A549 treated with AZD9567 at 1 μM for 4 hours (cell line): ENCODE results near the gene IQCH. TPM values are rescaled to one million over a fixed set of nuclear protein-coding genes. Genes with fewer than 3 reads are reported as not detected.

Experiments used
- total RNA-seq: library from RNA; stranded (reverse); fragments of 200-300 nt; extraction: Qiagen RNA extraction; gene quantifications from 5 replicates; pipeline ENCODE4 v1.2.3, GENCODE V29; 2022; ENCODE audit not compliant: insufficient read depth

Gene IQCH
- total RNA-seq = 1.3 to 1.6 TPM (median 1.5 TPM) in 5 replicates

DNA sequence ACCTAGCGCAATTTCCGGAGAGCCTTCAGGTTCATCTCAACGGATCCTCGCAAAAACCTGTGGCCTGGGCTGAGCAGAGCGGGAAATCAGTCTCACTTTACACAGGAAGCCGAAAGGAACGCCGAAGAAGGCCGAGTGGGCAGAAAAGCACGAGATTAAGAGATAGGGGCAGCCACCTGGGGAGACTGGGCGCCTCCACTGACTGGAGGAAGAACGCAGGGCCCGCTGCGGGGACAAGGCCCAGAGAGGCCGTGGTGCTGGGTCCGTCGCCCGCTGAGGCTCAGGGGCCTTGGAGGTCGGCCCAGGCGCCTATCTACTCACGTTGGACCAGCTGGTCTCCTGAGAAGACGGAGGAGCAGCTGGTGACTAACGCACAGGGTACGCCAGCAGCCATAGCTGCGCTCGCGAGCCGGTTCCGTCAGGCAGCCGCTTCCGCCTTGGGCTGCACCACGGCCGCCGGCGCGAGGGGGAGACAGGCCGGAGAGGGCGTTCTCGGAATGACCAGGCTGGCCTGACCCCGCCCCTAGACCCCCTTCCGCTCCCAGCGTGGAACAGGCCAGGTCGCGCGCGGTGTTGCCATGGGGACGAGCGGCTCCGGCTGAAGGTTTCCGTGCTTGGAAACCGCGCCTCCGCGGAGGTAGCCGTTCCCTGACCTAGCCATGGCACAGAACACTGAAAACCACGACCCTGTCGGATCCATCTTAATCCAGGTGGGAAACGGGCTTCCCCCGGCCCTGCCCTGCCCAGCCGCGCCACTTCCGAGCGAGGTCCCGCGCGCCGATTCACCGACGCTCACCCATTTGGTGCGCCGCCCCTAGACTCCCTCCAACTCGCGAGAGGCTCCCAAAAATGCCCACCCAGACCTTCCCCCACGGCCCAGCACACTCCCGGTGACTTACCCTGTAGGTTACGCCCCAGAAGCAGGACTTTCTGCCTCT is at the start of gene IQCH, which contains the start of gene AAGAB:
TSS of gene IQCH (plus strand) at position 549 of the 938 bp plus-strand sequence. CDS start at position 660, 111 bp downstream.
TSS of gene AAGAB (minus strand) at position 424 of the 938 bp plus-strand sequence. CDS start at position 394, 30 bp downstream.

DNA sequence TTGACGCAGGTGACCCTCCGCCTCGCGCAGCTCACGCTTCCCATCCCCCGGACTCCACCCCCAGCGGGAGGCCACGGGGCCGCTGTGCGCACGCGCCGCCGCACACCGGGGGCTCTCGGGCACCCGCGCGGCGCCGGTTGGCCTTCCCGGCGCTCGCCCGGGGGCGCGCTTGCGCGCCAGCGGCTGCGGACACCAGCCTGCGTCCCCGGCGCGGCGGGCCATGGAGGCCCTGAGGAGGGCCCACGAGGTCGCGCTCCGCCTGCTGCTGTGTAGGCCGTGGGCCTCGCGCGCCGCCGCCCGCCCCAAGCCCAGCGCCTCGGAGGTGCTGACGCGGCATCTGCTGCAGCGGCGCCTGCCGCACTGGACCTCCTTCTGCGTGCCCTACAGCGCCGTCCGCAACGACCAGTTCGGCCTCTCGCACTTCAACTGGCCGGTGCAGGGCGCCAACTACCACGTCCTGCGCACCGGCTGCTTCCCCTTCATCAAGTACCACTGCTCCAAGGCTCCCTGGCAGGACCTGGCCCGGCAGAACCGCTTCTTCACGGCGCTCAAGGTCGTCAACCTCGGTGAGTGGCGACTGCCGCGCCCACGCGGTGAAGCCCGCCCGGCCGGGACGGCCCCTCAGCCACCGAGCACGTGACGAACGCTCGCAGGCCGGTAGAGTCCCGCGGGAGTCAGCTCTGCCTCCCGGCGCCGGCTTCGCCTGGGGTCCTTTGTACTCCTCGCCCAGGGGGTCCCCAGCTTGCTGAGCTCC is 266.6 kb downstream of the IQCH start, which contains the start of gene C15orf61:
TSS of gene C15orf61 (plus strand) at position 103 of the 754 bp plus-strand sequence. CDS start at position 221, 118 bp downstream.

DNA sequence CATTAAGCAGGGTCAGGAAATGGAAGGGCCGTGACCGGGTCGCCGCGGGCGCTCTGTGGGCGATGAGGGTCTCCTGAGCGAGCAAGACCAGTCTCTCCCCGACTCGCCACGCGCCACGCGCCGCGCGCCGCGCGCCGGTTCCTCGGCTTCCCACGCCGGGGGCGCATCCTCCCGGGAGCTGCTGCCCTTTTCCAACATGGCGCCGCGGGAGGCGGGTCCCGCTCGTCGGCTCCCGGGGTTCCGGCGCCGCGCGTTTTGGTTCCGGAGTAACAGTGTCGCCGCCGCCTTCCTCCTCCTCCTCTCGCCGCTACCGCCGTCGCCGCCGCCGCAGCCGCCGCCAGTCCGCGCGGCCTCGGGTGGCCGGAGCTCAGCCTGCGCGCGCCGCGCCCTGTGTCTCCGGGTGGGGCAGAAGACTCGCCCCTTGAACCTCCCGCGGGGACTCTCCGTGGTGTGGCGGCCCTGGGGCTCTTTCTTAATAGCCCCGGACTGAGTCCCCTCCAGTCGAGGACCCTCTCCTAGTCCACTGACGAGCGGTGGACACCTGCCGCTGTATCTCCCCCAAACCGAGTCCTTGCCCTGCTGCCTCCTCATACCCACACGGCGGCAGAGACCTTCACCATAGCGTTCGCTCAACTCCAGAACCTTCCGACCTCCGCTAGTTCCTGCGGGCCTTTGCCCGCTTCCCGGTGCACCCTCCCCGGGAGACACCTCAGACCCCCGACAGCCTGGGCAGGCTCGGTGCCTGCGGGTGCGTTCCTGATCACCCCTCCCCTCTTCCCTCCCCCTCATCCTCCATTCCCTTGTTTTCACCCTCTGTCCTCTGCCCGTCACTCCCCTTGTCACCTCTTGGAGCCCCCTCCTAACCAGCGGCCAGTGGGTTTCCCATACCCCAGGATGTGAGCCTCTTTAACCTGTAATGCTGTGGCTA is 288.1 kb downstream of the IQCH start, which contains the start of gene MAP2K5:
TSS of gene MAP2K5 (plus strand) at position 284 of the 928 bp plus-strand sequence. CDS start at position 917, 633 bp downstream.

Other genes starting within 250 kb of the IQCH start
- 88.1 to 139 TPM (median 119 TPM) in 5 replicates for gene SMAD3, start 189.2 kb upstream of the IQCH start, total RNA-seq
- gene AAGAB, start 125 bp upstream of the IQCH start, total RNA-seq = 59.9 to 69.9 TPM (median 65.1 TPM) in 5 replicates